ENCODE data around the gene C3orf22.

DNA sequence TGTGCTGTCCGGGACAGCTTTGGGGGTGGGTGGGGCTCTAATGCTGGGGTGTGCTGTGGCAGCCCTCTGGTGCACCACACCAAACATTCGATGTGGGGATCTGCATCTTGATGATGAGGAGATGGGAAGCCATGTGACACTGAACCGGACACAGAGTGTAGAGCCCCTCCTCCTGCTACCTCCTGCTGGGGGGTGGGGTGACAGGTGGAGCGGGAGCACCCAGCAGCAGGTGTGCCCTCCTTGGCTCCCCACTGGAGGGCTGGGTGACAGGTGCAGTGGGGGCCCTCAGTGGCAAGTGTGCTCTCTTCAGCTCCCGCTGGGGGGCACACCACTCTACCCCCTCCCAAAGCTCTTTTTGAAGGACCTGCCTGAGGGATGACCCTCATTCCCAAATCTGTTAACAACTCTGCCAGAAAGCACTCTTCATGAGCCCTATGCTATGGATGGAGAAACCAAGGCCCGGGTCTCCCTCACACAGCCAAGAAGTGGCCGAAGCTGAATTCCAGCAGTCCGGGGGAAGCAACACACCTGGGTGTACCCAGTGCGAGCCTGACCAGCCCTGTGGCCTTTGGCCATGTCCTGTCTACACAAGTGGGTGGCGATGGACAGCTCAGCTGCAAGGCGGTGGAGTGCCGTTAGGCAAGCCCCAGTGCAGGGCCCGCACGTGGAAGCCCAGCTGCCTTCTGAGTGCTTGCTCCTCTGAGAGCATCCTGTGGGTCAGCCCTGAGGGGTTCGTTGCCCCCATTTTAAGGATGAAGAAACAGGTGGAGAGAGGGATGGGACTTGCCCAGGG is 40.5 kb downstream of the C3orf22 start:
- TF ChIP-seq GATA2 (IDR thresholded peaks at IDR 0.05; ENCODE audit: low read depth, low read length) (no peak), GATA3 (IDR thresholded peaks at IDR 0.05; ENCODE audit: low read depth, low read length) (no peak)
